Esophagus squamous epithelium (tissue), 5 donors: ENCODE data around the gene ESR1. TPM values are rescaled to one million over a fixed set of nuclear protein-coding genes. Genes with fewer than 3 reads are reported as not detected.

Experiments
- DNase-seq: peaks from one replicate; lab custom pipeline; 2025; lab: John Stamatoyannopoulos, UW
- H3K27ac ChIP-seq, 4 donors: fragments of 200-600 bp; sonication (generic); one replicate each; pipeline ENCODE4 v1.5.1; 2016 to 2019; ENCODE audit warnings: mild to moderate bottlenecking in 1 of 4
- H3K27me3 ChIP-seq, 4 donors: fragments of 200-600 bp; sonication (generic); 1 replicate in 3 of 4; 2 replicates in 1 of 4; pipeline versions ENCODE4 v1.5.1 to v1.6.0; 2017 to 2021; ENCODE audit warnings: antibody characterized with exemption in 1 of 4
- H3K36me3 ChIP-seq, 3 donors: fragments of 200-600 bp; sonication (generic); one replicate each; pipeline ENCODE4 v1.5.1; 2016 to 2019
- H3K4me1 ChIP-seq, 3 donors: fragments of 200-600 bp; sonication (generic); one replicate each; pipeline ENCODE4 v1.5.1; 2017 to 2019
- H3K4me3 ChIP-seq, 4 donors: fragments of 200-600 bp; sonication (generic); 1 replicate in 3 of 4; 2 replicates in 1 of 4; pipeline ENCODE4 v1.5.1; 2016 to 2019; ENCODE audit warnings: mild to moderate bottlenecking in 2 of 4, moderate library complexity in 1 of 4
- H3K9me3 ChIP-seq, 3 donors: fragments of 200-600 bp; sonication (generic); one replicate each; pipeline ENCODE4 v1.5.1; 2016 to 2019
- POLR2A ChIP-seq, 4 donors: fragments of 450-650 bp; IDR thresholded peaks; one replicate each; pipeline ENCODE4 v1.6.1; 2017; ENCODE audit warnings: antibody characterized with exemption in 4 of 4, mild to moderate bottlenecking in 4 of 4, moderate library complexity in 3 of 4
- WGBS, 2 donors: methylation state at CpG; one replicate each; pipeline ENCODE4 v1.1.5; 2018; 5-methylcytosine and 5-hydroxymethylcytosine counted together
- intact Hi-C: fragments of 100-400 bp; cut with DNase I; formaldehyde crosslinking; loops from one replicate; pipeline ENCODE4 v1.15.0; 2022
- total RNA-seq, 4 donors: library from RNA; depleted of rRNA; stranded (reverse); fragments of >200 nt; gene quantifications; one replicate each; pipeline ENCODE4 v1.1.0, GENCODE V29; 2016
- TF ChIP-seq, protein P1 (sequence below), 6 experiments: fragments of 450-650 bp in 4 of 6; fragments of 200-600 bp in 2 of 6; sonication (generic) in 2 of 6; IDR thresholded peaks; one replicate each; pipeline ENCODE4 v1.5.1; 2016 to 2019; ENCODE audit warnings: antibody characterized with exemption in 6 of 6, mild to moderate bottlenecking in 4 of 6, moderate library complexity in 4 of 6
- donor health status: DM: yes; HTN: yes; CAD: no.

The ESR1 gene
- total RNA-seq, 4 donors from 2014 or later: 0.40 to 1.1 (median 0.95) TPM; not detected in 1

DNA sequence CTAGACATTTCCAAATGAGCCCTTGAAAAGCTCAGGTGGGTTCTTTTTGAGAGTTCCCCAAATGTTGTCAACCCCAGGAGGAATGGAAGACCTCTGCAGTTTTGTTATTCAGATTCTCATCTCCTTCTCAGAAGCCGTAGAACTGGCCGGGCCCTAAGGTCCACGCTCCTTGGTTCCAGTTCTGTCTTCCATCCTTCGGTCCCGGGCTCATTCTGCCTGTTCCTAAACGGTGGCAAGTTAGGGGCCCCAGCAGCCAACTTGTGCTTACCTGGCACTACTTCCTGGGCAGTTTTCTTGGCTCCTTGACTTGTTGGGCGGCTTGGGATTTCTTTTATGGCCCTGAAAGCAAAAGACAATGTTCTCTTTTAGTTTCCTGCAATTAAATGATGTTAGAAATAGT is 6.4 kb downstream of the ESR1 start:
- Histone ChIP-seq H3K27me3 (peaks cover 0 to 49% (median 0%) of the 10 kb centered on the region in 4 donors), H3K27ac (no peak overlapping the region), H3K4me3 (no peak overlapping the region), H3K9me3 (no peaks in the 10 kb centered on the region), H3K4me1 (peaks cover 0 to 3% (median 0%) of the 10 kb centered on the region in 3 donors), H3K36me3 (no peaks in the 10 kb centered on the region)
- TF ChIP-seq, protein P1, sequence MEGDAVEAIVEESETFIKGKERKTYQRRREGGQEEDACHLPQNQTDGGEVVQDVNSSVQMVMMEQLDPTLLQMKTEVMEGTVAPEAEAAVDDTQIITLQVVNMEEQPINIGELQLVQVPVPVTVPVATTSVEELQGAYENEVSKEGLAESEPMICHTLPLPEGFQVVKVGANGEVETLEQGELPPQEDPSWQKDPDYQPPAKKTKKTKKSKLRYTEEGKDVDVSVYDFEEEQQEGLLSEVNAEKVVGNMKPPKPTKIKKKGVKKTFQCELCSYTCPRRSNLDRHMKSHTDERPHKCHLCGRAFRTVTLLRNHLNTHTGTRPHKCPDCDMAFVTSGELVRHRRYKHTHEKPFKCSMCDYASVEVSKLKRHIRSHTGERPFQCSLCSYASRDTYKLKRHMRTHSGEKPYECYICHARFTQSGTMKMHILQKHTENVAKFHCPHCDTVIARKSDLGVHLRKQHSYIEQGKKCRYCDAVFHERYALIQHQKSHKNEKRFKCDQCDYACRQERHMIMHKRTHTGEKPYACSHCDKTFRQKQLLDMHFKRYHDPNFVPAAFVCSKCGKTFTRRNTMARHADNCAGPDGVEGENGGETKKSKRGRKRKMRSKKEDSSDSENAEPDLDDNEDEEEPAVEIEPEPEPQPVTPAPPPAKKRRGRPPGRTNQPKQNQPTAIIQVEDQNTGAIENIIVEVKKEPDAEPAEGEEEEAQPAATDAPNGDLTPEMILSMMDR (IDR thresholded peaks at IDR 0.05): no peak
- no peak for TF ChIP-seq POLR2A (IDR thresholded peaks at IDR 0.05)
- DNase-seq: no peak
- WGBS, 2 donors: 87 to 88% methylated on average over 6 to 7 of the region's 7 CpGs
- intact Hi-C loops: no loop called here

DNA sequence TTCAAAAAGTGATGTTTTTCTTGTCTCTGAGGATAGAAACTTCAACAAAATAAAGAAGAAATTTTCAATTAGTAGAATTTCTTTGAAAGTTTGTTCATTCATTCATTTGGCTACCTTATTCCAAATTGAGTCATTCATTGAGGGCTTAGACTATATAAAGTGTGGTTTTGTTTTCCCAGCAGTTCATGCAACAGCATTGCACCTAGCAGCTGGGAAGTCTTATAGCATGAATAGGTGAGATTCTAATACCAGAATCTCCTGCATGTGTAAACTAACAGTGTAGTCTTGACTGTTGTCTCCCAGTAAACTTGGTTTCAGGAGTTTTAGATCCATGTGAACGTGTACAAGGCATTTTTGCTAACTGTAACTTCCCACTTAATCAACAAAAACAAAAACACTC is 7.1 kb downstream of the ESR1 start:
- intact Hi-C loops: no loop called here

DNA sequence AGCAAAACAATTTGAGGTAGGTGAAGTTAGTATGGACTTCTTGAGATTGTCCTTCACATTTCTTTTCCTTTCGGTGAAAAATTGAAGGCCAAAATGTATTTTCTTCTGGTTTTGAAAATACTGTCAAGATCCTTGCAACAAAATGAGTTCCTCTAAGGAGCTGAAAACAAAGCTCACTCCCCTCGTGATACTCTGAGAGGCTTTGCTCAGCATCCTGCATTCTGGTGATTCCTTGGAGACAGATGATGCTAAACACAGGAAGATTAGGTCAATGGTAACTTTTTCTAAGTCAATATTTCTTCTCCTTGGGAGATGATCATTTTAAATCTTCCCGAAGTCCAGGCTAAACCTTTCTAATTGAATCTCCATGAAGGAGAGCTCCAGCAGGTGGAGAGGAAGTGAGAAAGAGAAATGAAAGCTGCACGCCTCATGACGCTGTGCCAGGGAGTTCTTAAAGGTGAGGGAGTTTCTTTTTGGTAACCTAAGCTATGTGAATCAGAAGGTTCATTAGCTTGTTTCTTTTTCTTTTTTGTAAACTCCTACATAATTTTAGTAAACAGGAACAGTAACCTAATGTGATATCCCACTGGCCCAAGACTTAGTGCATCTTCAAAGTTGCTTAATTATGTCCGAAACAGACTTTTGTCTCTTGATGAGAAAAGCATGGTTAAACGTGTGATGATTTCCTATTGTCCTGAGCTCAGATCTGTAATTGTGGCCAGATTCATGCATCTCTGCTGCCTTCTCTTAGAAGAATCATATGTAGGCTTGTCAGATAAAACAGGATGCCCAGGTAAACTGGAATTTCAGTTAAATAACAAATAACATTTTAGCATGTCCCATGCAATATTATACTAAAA is 15.0 kb downstream of the ESR1 start:
- no peak for DNase-seq
- no peaks in the 10 kb centered on the region for H3K36me3 ChIP-seq
- H3K27ac ChIP-seq: no peak overlapping the region
- peaks cover 0 to 9% (median 0%) of the 10 kb centered on the region in 4 donors for H3K27me3 ChIP-seq
- intact Hi-C loops: no loop called here
- WGBS, 2 donors: 58 to 73% methylated on average over 7 of the region's 7 CpGs
- H3K4me1 ChIP-seq: no peaks in the 10 kb centered on the region
- no peaks in the 10 kb centered on the region for H3K9me3 ChIP-seq
- H3K4me3 ChIP-seq: no peak overlapping the region
- TF ChIP-seq, protein P1 (IDR thresholded peaks at IDR 0.05): no peak
- no peak for TF ChIP-seq POLR2A (IDR thresholded peaks at IDR 0.05)

More for the DNA sequence above, 7.1 kb downstream of the ESR1 start:
- no peak overlapping the region for H3K27ac ChIP-seq
- no peak for DNase-seq
- WGBS, 2 donors: 24 to 41% methylated on average over 1 of the region's 1 CpG
- no peaks in the 10 kb centered on the region for H3K9me3 ChIP-seq
- no peak overlapping the region for H3K4me3 ChIP-seq
- H3K4me1 ChIP-seq: no peaks in the 10 kb centered on the region
- TF ChIP-seq POLR2A (IDR thresholded peaks at IDR 0.05): no peak
- TF ChIP-seq, protein P1 (IDR thresholded peaks at IDR 0.05): no peak
- H3K36me3 ChIP-seq: no peaks in the 10 kb centered on the region
- H3K27me3 ChIP-seq: peaks cover 0 to 42% (median 0%) of the 10 kb centered on the region in 4 donors

DNA sequence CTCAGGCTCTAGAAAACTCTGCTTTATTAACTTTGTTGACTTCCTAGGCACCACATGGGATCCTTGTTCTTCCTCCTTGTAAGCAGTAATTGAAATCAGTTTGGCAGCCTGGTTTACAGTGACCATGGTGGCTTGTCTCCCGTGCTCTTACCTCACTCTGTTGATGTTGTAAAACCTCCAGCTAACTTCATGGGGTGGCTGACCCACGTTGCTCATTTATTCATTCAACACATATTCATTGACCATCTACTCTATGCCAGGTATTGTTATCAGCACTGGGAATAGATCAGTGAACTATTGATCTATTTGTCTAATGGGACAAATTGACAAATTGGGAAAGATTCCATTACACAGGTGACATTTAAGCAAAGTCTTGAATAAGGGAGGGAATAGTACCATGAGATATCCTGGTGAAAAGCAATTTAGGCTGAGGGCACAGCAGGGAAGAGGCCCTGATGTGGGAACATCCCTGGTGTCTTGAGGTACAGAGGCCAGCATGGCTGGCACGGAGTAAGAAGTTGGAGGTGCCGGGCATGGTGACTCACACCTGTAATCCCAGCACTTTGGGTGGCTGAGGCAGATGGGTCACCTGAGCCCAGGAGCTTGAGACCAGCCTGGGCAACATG is 19.1 kb downstream of the ESR1 start:
- WGBS, 2 donors: 73 to 76% methylated on average over 4 of the region's 4 CpGs
- intact Hi-C loops: no loop called here
- peaks cover 0 to 3% (median 0%) of the 10 kb centered on the region in 4 donors for H3K27me3 ChIP-seq
- no peaks in the 10 kb centered on the region for H3K4me1 ChIP-seq
- no peaks in the 10 kb centered on the region for H3K9me3 ChIP-seq
- DNase-seq: no peak
- no peaks in the 10 kb centered on the region for H3K36me3 ChIP-seq
- TF ChIP-seq POLR2A (IDR thresholded peaks at IDR 0.05): no peak
- TF ChIP-seq, protein P1 (IDR thresholded peaks at IDR 0.05): no peak
- no peak overlapping the region for H3K4me3 ChIP-seq
- H3K27ac ChIP-seq: no peak overlapping the region

DNA sequence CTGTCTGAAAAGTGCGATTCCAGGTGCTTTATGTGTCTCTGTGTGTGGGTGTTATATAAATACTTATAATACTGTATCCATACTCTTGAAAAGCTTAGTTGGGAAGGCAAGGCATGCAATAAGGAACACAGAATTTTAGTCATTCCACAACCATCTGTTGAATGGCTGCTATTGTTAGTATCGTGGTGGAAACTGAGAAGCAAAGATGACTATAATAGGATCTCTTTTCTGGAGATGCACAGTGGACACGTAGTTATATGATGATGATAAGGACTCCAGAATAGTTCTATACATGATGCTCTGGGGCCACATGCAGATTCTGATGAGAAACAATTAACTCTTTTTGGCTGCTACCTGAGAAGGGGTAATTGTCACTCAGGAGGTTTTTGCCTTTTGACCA is 25.2 kb downstream of the ESR1 start:
- intact Hi-C loops: no loop called here
- DNase-seq: no peak
- 67 to 72% methylated on average over 3 of the region's 3 CpGs for WGBS, 2 donors
- Histone ChIP-seq H3K27me3 (no peaks in the 10 kb centered on the region), H3K4me3 (no peak overlapping the region), H3K27ac (no peak overlapping the region), H3K9me3 (no peaks in the 10 kb centered on the region), H3K36me3 (no peaks in the 10 kb centered on the region), H3K4me1 (no peaks in the 10 kb centered on the region)
- TF ChIP-seq, protein P1 (IDR thresholded peaks at IDR 0.05): no peak
- no peak for TF ChIP-seq POLR2A (IDR thresholded peaks at IDR 0.05)
